ENCODE results near the gene SLC18A2. TPM values are rescaled to one million over a fixed set of nuclear protein-coding genes. Genes with fewer than 3 reads are reported as not detected.

SLC18A2 gene
- total and polyA plus RNA-seq, 2 donors (not counting 3 experiments of a cell fraction or from before 2014, with no cell fraction given), result not detected

GRCh38 chr10:117260084-117260483 lies 19.2 kb downstream of the SLC18A2 start:
- BruUV-seq (replicated peaks), result no TSS peak
- H3K4me3 ChIP-seq (replicated peaks in 1 of 3; ENCODE audit: insufficient read depth in 1 of 3, low read depth in 1 of 3, low read length in 3 of 3), result no peak overlapping the region
- CTCF ChIA-PET, result no interaction called here
- DNase-seq (ENCODE audit: low read depth, low spot score) (no peak), FAIRE-seq (no peak)
- dilution Hi-C loops (cut with MboI; ENCODE audit: extremely low pct_ligation_motif_present, low sequenced_read_pairs) (no loop called here), intact Hi-C loops (cut with micrococcal nuclease) (no loop called here)
- POLR2A ChIA-PET, result no interaction called here
- H3K79me2 ChIP-seq (ENCODE audit: control insufficient read depth, insufficient read depth, low read length), result no peaks in the 10 kb centered on the region
- H2AFZ ChIP-seq (ENCODE audit: low read depth, low read length), result no peak overlapping the region
- no peaks in the 10 kb centered on the region for H3K9me3 ChIP-seq (replicated peaks; ENCODE audit: control insufficient read depth, insufficient read depth, low read length)
- no peaks in the 10 kb centered on the region for H3K4me1 ChIP-seq (ENCODE audit: control insufficient read depth, extremely low read depth, insufficient read depth, low read length)
- no peaks in the 10 kb centered on the region for H3K9me1 ChIP-seq (replicated peaks; ENCODE audit: control insufficient read depth, extremely low read depth, insufficient read depth, low read length)
- no peak overlapping the region for H3K27ac ChIP-seq (ENCODE audit: insufficient read depth, low read depth, low read length)
- peaks cover 0 to 4% of the 10 kb centered on the region in 2 experiments for H3K27me3 ChIP-seq (ENCODE audit: control insufficient read depth in 2 of 2, insufficient read depth in 2 of 2, low read length in 2 of 2)
- TF ChIP-seq POLR2A (IDR thresholded peaks at IDR 0.05; ENCODE audit: low read depth, low read length) (no peak), MYC (IDR thresholded peaks at IDR 0.05; ENCODE audit: low read depth, low read length) (no peak), FOS (IDR thresholded peaks at IDR 0.05; ENCODE audit: borderline replicate concordance, insufficient read depth, low read length) (no peak), EZH2 (IDR thresholded peaks at IDR 0.05; ENCODE audit: borderline replicate concordance, low read depth, low read length, severe bottlenecking) (no peak), POLR2AphosphoS5 (IDR thresholded peaks at IDR 0.05; ENCODE audit: insufficient read depth, low read depth, low read length) (no peak), JUN (IDR thresholded peaks at IDR 0.05; ENCODE audit: borderline replicate concordance, insufficient read depth, insufficient read length, low read depth) (no peak), GATA2 (IDR thresholded peaks at IDR 0.05; ENCODE audit: insufficient read depth, insufficient read length, low read depth, low read length) (no peak), CTCF (IDR thresholded peaks at IDR 0.05; ENCODE audit: extremely low read depth in 1 of 2, insufficient read depth in 1 of 2, low read depth in 1 of 2, low read length in 2 of 2) (no peak)
- TF ChIP-seq, protein P1, sequence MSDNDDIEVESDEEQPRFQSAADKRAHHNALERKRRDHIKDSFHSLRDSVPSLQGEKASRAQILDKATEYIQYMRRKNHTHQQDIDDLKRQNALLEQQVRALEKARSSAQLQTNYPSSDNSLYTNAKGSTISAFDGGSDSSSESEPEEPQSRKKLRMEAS (IDR thresholded peaks at IDR 0.05; ENCODE audit: insufficient read depth, insufficient read length), result no peak
- no peaks in the 10 kb centered on the region for H4K20me1 ChIP-seq (replicated peaks; ENCODE audit: control insufficient read depth, extremely low read depth, insufficient read depth, low read length)
- no peak overlapping the region for H3K4me2 ChIP-seq (ENCODE audit: insufficient read depth, low read length)
- H3K9ac ChIP-seq (replicated peaks; ENCODE audit: extremely low read depth, insufficient read depth, low read length), result no peak overlapping the region
- H3K36me3 ChIP-seq (ENCODE audit: control insufficient read depth in 2 of 2, extremely low read depth in 1 of 2, insufficient read depth in 2 of 2, low read length in 2 of 2), result no peaks in the 10 kb centered on the region

Measured in endothelial cell of umbilical vein (primary cell).